AG09309 (cell line): ENCODE data around the gene ALX1.
"Not testable (repeated sequence)": the region's sequence is repeated elsewhere in the genome, so short reads cannot be mapped to it uniquely, and the experiment has no call there.

ENCODE experiments used
- DNase-seq: peaks from one replicate; pipeline ENCODE4 v3.0.0-alpha.2; 2010; ENCODE audit warnings: low read depth
- H3K4me3 ChIP-seq: 2 replicates; pipeline ENCODE4 v1.5.1; 2011; ENCODE audit warnings: mild to moderate bottlenecking, low read depth, low read length, moderate library complexity; ENCODE audit not compliant: control insufficient read depth
- CTCF ChIP-seq: IDR thresholded peaks from 2 replicates; pipeline ENCODE4 v1.5.1; 2011; ENCODE audit warnings: mild to moderate bottlenecking, low read depth, low read length, inconsistent platforms; ENCODE audit not compliant: insufficient read depth, control insufficient read depth; ENCODE audit errors: missing control alignments

ALX1 gene

GRCh38 chr12:85310456-85311076 is 30.5 kb downstream of the ALX1 start:
- no peak for TF ChIP-seq CTCF
- DNase-seq, result no peak
- no peak overlapping the region for H3K4me3 ChIP-seq

GRCh38 chr12:85317866-85318636 is 38.0 kb downstream of the ALX1 start:
- DNase-seq, H3K4me3 ChIP-seq: not testable (repeated sequence)

- DNase-seq, result no peak
- no peak for TF ChIP-seq CTCF
- H3K4me3 ChIP-seq, result no peak overlapping the region
Observed at GRCh38 chr12:85322715-85323114, 42.7 kb downstream of the ALX1 start.

GRCh38 chr12:85325442-85325841 is 45.4 kb downstream of the ALX1 start:
- H3K4me3 ChIP-seq, result no peak overlapping the region
- DNase-seq, result no peak
- TF ChIP-seq CTCF, result no peak

GRCh38 chr12:85329913-85330312 is 49.9 kb downstream of the ALX1 start:
- DNase-seq, result no peak
- TF ChIP-seq CTCF, result no peak
- no peak overlapping the region for H3K4me3 ChIP-seq

- DNase-seq, result no peak
- TF ChIP-seq CTCF, result no peak
- no peak overlapping the region for H3K4me3 ChIP-seq
Observed at GRCh38 chr12:85348779-85349178, 68.8 kb downstream of the ALX1 start.

- no peak for TF ChIP-seq CTCF
- no peak overlapping the region for H3K4me3 ChIP-seq
- DNase-seq, result no peak
Observed at GRCh38 chr12:85350356-85350755, 70.3 kb downstream of the ALX1 start.
